DND-41 (cell line): Measurements from ENCODE around the gene HMX2.

Source experiments
- EZH2 ChIP-seq: IDR thresholded peaks from 3 replicates; pipeline ENCODE4 v1.6.1; 2012; ENCODE audit warnings: borderline replicate concordance, low read depth, mild to moderate bottlenecking, moderate library complexity, low read length, inconsistent platforms; ENCODE audit not compliant: severe bottlenecking
- TF ChIP-seq, protein P1 (sequence below): IDR thresholded peaks from 2 replicates; pipeline ENCODE4 v1.5.1; 2012; ENCODE audit warnings: borderline replicate concordance, low read length, moderate library complexity, mild to moderate bottlenecking; ENCODE audit not compliant: poor library complexity, severe bottlenecking; ENCODE audit errors: extremely low read depth

DNA sequence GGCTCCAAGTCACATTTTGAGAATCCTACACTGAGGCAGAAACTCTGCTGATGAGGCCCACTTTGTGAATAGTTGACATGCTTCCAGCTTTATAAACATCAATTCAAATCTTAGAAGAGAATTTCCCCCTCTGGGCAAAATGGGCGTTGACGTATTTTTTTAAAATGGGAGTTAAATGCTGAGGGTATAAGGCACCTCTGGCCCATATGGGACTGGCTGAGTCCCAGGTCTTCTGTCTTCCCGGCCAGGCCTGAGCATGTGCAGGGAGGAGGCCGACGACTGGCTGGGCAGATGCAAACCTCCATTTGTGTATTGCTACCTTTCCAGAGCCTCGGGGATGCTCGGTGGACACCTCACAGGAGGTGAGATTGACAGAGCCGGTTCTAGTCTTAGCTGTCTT lies 44.0 kb downstream of the HMX2 start:
- TF ChIP-seq, protein P1, sequence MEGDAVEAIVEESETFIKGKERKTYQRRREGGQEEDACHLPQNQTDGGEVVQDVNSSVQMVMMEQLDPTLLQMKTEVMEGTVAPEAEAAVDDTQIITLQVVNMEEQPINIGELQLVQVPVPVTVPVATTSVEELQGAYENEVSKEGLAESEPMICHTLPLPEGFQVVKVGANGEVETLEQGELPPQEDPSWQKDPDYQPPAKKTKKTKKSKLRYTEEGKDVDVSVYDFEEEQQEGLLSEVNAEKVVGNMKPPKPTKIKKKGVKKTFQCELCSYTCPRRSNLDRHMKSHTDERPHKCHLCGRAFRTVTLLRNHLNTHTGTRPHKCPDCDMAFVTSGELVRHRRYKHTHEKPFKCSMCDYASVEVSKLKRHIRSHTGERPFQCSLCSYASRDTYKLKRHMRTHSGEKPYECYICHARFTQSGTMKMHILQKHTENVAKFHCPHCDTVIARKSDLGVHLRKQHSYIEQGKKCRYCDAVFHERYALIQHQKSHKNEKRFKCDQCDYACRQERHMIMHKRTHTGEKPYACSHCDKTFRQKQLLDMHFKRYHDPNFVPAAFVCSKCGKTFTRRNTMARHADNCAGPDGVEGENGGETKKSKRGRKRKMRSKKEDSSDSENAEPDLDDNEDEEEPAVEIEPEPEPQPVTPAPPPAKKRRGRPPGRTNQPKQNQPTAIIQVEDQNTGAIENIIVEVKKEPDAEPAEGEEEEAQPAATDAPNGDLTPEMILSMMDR, result no peak
- no peak for TF ChIP-seq EZH2
